Natural killer cell (primary cell): ENCODE data around the gene ERMAP. TPM values are rescaled to one million over a fixed set of nuclear protein-coding genes. Genes with fewer than 3 reads are reported as not detected.

Experiments used
- ATAC-seq, 3 donors: fragments of 150-1000 bp in 2 of 3; fragments of 200-7000 bp in 1 of 3; cut with Tn5 transposase; 1 replicate in 1 of 3; 2 replicates in 2 of 3; pipeline ENCODE4 v1.10.0; 2021; ENCODE audit warnings: mild to moderate bottlenecking in 2 of 3, moderate library complexity in 2 of 3
- DNase-seq, 2 donors: peaks; one replicate each; pipeline versions ENCODE4 v3.0.0 to v3.0.0-alpha.2; 2013 to 2021; ENCODE audit warnings: mixed read lengths in 1 of 2
- H3K27ac ChIP-seq: one replicate; pipeline ENCODE4 v1.5.1; 2013; ENCODE audit warnings: mild to moderate bottlenecking, low read length
- H3K27me3 ChIP-seq: one replicate; pipeline ENCODE4 v1.6.1; 2013; ENCODE audit warnings: low read length; ENCODE audit not compliant: control insufficient read depth, insufficient read depth
- H3K36me3 ChIP-seq: one replicate; pipeline ENCODE4 v1.6.1; 2013; ENCODE audit warnings: low read length; ENCODE audit not compliant: control insufficient read depth, insufficient read depth
- H3K4me1 ChIP-seq: one replicate; pipeline ENCODE4 v1.6.1; 2013; ENCODE audit warnings: low read length; ENCODE audit not compliant: control insufficient read depth, insufficient read depth
- H3K4me3 ChIP-seq: one replicate; pipeline ENCODE4 v1.5.1; 2013; ENCODE audit warnings: low read length
- H3K9me3 ChIP-seq: one replicate; pipeline ENCODE4 v1.6.1; 2013; ENCODE audit warnings: low read length; ENCODE audit not compliant: control insufficient read depth, insufficient read depth
- H3K27ac Mint-ChIP-seq, 2 donors: one replicate each; pipeline ENCODE4 v1.8.0; 2022; ENCODE audit warnings: mild to moderate bottlenecking in 2 of 2, mixed read lengths in 2 of 2, moderate library complexity in 1 of 2
- H3K27me3 Mint-ChIP-seq, 2 donors: one replicate each; pipeline ENCODE4 v1.8.0; 2022; ENCODE audit warnings: low read depth in 2 of 2, mixed read lengths in 2 of 2
- H3K36me3 Mint-ChIP-seq: one replicate; pipeline ENCODE4 v1.8.0; 2022; ENCODE audit warnings: mixed read lengths
- H3K4me1 Mint-ChIP-seq, 2 donors: one replicate each; pipeline ENCODE4 v1.8.0; 2022; ENCODE audit warnings: mixed read lengths in 2 of 2
- H3K4me3 Mint-ChIP-seq: one replicate; pipeline ENCODE4 v1.8.0; 2022; ENCODE audit warnings: mild to moderate bottlenecking, moderate library complexity, mixed read lengths
- H3K9me3 Mint-ChIP-seq, 2 donors: one replicate each; pipeline ENCODE4 v1.8.0; 2022; ENCODE audit warnings: mixed read lengths in 2 of 2
- CTCF ChIP-seq: fragments of 200-600 bp; IDR thresholded peaks from one replicate; pipeline ENCODE4 v1.8.0; 2022; ENCODE audit warnings: antibody characterized with exemption
- WGBS: methylation state at CpG from one replicate; pipeline ENCODE4 v1.1.7; 2013; ENCODE audit warnings: missing lambda C conversion rate; ENCODE audit not compliant: insufficient coverage; 5-methylcytosine and 5-hydroxymethylcytosine counted together
- intact Hi-C: fragments of 100-400 bp; cut with micrococcal nuclease; formaldehyde crosslinking; loops from one replicate; pipeline ENCODE4 v1.14.2; 2022
- total RNA-seq, 4 donors: library from RNA; stranded (reverse); fragments of 120-200 nt in 1 of 4; gene quantifications; one replicate each; pipeline versions ENCODE4 v1.2.3 to v1.2.4, GENCODE V29; 2013 to 2022

The ERMAP gene
- total RNA-seq, 3 donors from 2014 or later (not counting 1 experiment from before 2014, with no cell fraction given): 7.0 to 7.5 (median 7.5) TPM

- no peak overlapping the region for H3K27ac ChIP-seq
- H3K27me3 ChIP-seq: peaks cover 2% of the 10 kb centered on the region
- ATAC-seq: no peak
- no peak for DNase-seq
- no peaks in the 10 kb centered on the region for H3K4me1 ChIP-seq
- Mint-ChIP-seq H3K9me3 (no peaks in the 10 kb centered on the region), H3K27me3 (peaks cover 20 to 39% of the 10 kb centered on the region in 2 donors), H3K4me1 (no peaks in the 10 kb centered on the region), H3K4me3 (no peak overlapping the region), H3K27ac (no peak overlapping the region), H3K36me3 (no peaks in the 10 kb centered on the region)
- intact Hi-C loops: no loop called here
- no peak for TF ChIP-seq CTCF
- no peak overlapping the region for H3K4me3 ChIP-seq
- WGBS: 70% methylated on average over 4 of the region's 4 CpGs
- no peaks in the 10 kb centered on the region for H3K9me3 ChIP-seq
- H3K36me3 ChIP-seq: no peaks in the 10 kb centered on the region
These were observed 63.5 kb downstream of the ERMAP start for GRCh38 chr1:42880384-42880783.

- H3K27ac Mint-ChIP-seq: no peak overlapping the region
- H3K9me3 ChIP-seq: no peaks in the 10 kb centered on the region
- no peaks in the 10 kb centered on the region for H3K36me3 ChIP-seq
- H3K27ac ChIP-seq: no peak overlapping the region
- no peaks in the 10 kb centered on the region for H3K9me3 Mint-ChIP-seq
- no peaks in the 10 kb centered on the region for H3K4me1 ChIP-seq
- H3K4me1 Mint-ChIP-seq: no peaks in the 10 kb centered on the region
- no peaks in the 10 kb centered on the region for H3K27me3 ChIP-seq
- H3K4me3 Mint-ChIP-seq: no peak overlapping the region
- H3K27me3 Mint-ChIP-seq: peaks cover 9 to 17% of the 10 kb centered on the region in 2 donors
- ATAC-seq (no peak), DNase-seq (no peak)
- H3K36me3 Mint-ChIP-seq: no peaks in the 10 kb centered on the region
- intact Hi-C loops: no loop called here
- WGBS: 88% methylated on average over 15 of the region's 16 CpGs
- H3K4me3 ChIP-seq: no peak overlapping the region
- TF ChIP-seq CTCF: no peak
These were observed 69.3 kb downstream of the ERMAP start for GRCh38 chr1:42886046-42886739.

- no peak overlapping the region for H3K4me3 ChIP-seq
- peaks cover 9 to 17% of the 10 kb centered on the region in 2 donors for H3K27me3 Mint-ChIP-seq
- H3K27me3 ChIP-seq: no peaks in the 10 kb centered on the region
- DNase-seq (no peak), ATAC-seq (no peak)
- H3K4me3 Mint-ChIP-seq: no peak overlapping the region
- H3K9me3 ChIP-seq: no peaks in the 10 kb centered on the region
- no peaks in the 10 kb centered on the region for H3K4me1 ChIP-seq
- H3K4me1 Mint-ChIP-seq: no peaks in the 10 kb centered on the region
- no peak for TF ChIP-seq CTCF
- no peaks in the 10 kb centered on the region for H3K9me3 Mint-ChIP-seq
- H3K27ac Mint-ChIP-seq: no peak overlapping the region
- H3K36me3 ChIP-seq: no peaks in the 10 kb centered on the region
- no peaks in the 10 kb centered on the region for H3K36me3 Mint-ChIP-seq
- WGBS: 89% methylated on average over 21 of the region's 21 CpGs
- intact Hi-C loops: no loop called here
- no peak overlapping the region for H3K27ac ChIP-seq
These were observed 69.9 kb downstream of the ERMAP start for GRCh38 chr1:42886800-42887199.

- Histone ChIP-seq H3K9me3 (no peaks in the 10 kb centered on the region), H3K36me3 (no peaks in the 10 kb centered on the region), H3K27ac (no peak overlapping the region), H3K4me1 (no peaks in the 10 kb centered on the region), H3K27me3 (no peaks in the 10 kb centered on the region), H3K4me3 (no peak overlapping the region)
- H3K27ac Mint-ChIP-seq: no peak overlapping the region
- ATAC-seq (no peak), DNase-seq (no peak)
- WGBS: 95% methylated on average over 20 of the region's 20 CpGs
- no peak for TF ChIP-seq CTCF
- no peaks in the 10 kb centered on the region for H3K9me3 Mint-ChIP-seq
- H3K36me3 Mint-ChIP-seq: no peaks in the 10 kb centered on the region
- intact Hi-C loops: no loop called here
- peaks cover 7 to 12% of the 10 kb centered on the region in 2 donors for H3K27me3 Mint-ChIP-seq
- H3K4me3 Mint-ChIP-seq: no peak overlapping the region
- H3K4me1 Mint-ChIP-seq: no peaks in the 10 kb centered on the region
These were observed 70.4 kb downstream of the ERMAP start for GRCh38 chr1:42887366-42887765.
